SK-N-SH (cell line): ENCODE measurements around the gene TMEM256. TPM values are rescaled to one million over a fixed set of nuclear protein-coding genes. Genes with fewer than 3 reads are reported as not detected.

ENCODE experiments used
- CTCF ChIA-PET: fragments of 300-600, 350-600 bp; formaldehyde crosslinking; extraction: SDS; loops from one replicate; lab custom pipeline; 2021; lab: Yijun Ruan, JAX
- POLR2A ChIA-PET: fragments of 350-600 bp; sonication (Branson Sonifier 250); formaldehyde crosslinking; extraction: SDS; loops from one replicate; lab custom pipeline; 2020; ENCODE audit warnings: antibody characterized with exemption, inconsistent platforms; lab: Yijun Ruan, JAX
- DNase-seq: peaks from one replicate; pipeline ENCODE4 v3.0.0; 2012
- H2AFZ ChIP-seq: fragments of 200-600 bp; sonication (generic); 2 replicates; pipeline ENCODE4 v1.8.1; 2016; ENCODE audit warnings: antibody characterized with exemption, mild to moderate bottlenecking, low read depth
- H3F3A ChIP-seq: fragments of 200-600 bp; sonication (generic); replicated peaks from 2 replicates; pipeline ENCODE3; 2016; ENCODE audit warnings: antibody characterized with exemption, mild to moderate bottlenecking; ENCODE audit not compliant: insufficient read depth
- H3K27ac ChIP-seq, 2 experiments: fragments of 200-500 bp in 1 of 2; fragments of 200-600 bp in 1 of 2; sonication (Bioruptor generic) in 1 of 2; sonication (generic), shearing (Covaris generic) in 1 of 2; 2 replicates each; pipeline versions ENCODE4 v1.5.1 to v1.6.1; 2014 to 2016; ENCODE audit warnings: low read depth in 2 of 2, inconsistent platforms in 1 of 2, low read length in 1 of 2, mild to moderate bottlenecking in 1 of 2, mixed read lengths in 1 of 2
- H3K27me3 ChIP-seq: fragments of 200-600 bp; sonication (generic), shearing (Covaris generic); 2 replicates; pipeline ENCODE4 v1.6.1; 2016; ENCODE audit warnings: mixed run types; ENCODE audit not compliant: insufficient read depth
- H3K36me3 ChIP-seq, 2 experiments: fragments of 200-500 bp in 1 of 2; fragments of 200-600 bp in 1 of 2; sonication (Bioruptor generic) in 1 of 2; sonication (generic) in 1 of 2; replicated peaks in 1 of 2; 2 replicates each; pipeline versions ENCODE3 to v1.5.1; 2014 to 2016; ENCODE audit warnings: low read length in 1 of 2, mild to moderate bottlenecking in 1 of 2; ENCODE audit not compliant: insufficient read depth in 2 of 2, control insufficient read depth in 1 of 2
- H3K4me1 ChIP-seq, 2 experiments: fragments of 200-500 bp in 1 of 2; fragments of 200-600 bp in 1 of 2; sonication (Bioruptor generic) in 1 of 2; sonication (generic), shearing (Covaris generic) in 1 of 2; 2 replicates each; pipeline versions ENCODE4 v1.5.1 to v1.6.1; 2014 to 2016; ENCODE audit warnings: low read depth in 1 of 2, low read length in 1 of 2, mixed run types in 1 of 2; ENCODE audit not compliant: insufficient read depth in 2 of 2, control insufficient read depth in 1 of 2
- H3K4me2 ChIP-seq: fragments of 200-600 bp; sonication (generic), shearing (Covaris generic); 2 replicates; pipeline ENCODE4 v1.6.1; 2017; ENCODE audit warnings: mixed run types
- H3K4me3 ChIP-seq, 2 experiments: fragments of 200-500 bp in 1 of 2; fragments of 200-600 bp in 1 of 2; sonication (Bioruptor generic) in 1 of 2; sonication (generic), shearing (Covaris generic) in 1 of 2; 2 replicates each; pipeline versions ENCODE4 v1.5.1 to v1.8.1; 2014 to 2016; ENCODE audit warnings: low read depth in 2 of 2, inconsistent platforms in 1 of 2, low read length in 1 of 2, mild to moderate bottlenecking in 1 of 2, mixed read lengths in 1 of 2, moderate library complexity in 1 of 2
- H3K79me2 ChIP-seq: fragments of 200-600 bp; sonication (generic); 2 replicates; pipeline ENCODE4 v1.8.1; 2017; ENCODE audit warnings: mild to moderate bottlenecking; ENCODE audit not compliant: insufficient read depth
- H3K9ac ChIP-seq: fragments of 200-600 bp; sonication (generic); 2 replicates; pipeline ENCODE4 v1.6.1; 2017; ENCODE audit warnings: mixed run types
- H3K9me2 ChIP-seq: fragments of 200-600 bp; sonication (generic); 2 replicates; pipeline ENCODE4 v1.6.1; 2017; ENCODE audit warnings: mixed run types
- H3K9me3 ChIP-seq: fragments of 200-600 bp; sonication (generic); 2 replicates; pipeline ENCODE4 v1.6.1; 2017; ENCODE audit warnings: mixed run types, mild to moderate bottlenecking, moderate library complexity
- H4K20me1 ChIP-seq: fragments of 200-600 bp; sonication (generic); 2 replicates; pipeline ENCODE4 v1.6.1; 2017; ENCODE audit warnings: mild to moderate bottlenecking, mixed run types; ENCODE audit not compliant: insufficient read depth
- CHD2 ChIP-seq: fragments of 150-350 bp; IDR thresholded peaks from 2 replicates; pipeline ENCODE4 v1.6.1; 2018; ENCODE audit warnings: low read length; ENCODE audit not compliant: partially characterized antibody
- CTCF ChIP-seq: fragments of 200-600 bp; sonication (generic); IDR thresholded peaks from 2 replicates; pipeline ENCODE4 v1.6.1; 2017; ENCODE audit warnings: antibody characterized with exemption, mild to moderate bottlenecking, moderate library complexity
- FOSL2 ChIP-seq: IDR thresholded peaks from 2 replicates; pipeline ENCODE4 v1.4.0; 2012; ENCODE audit warnings: low read depth, mild to moderate bottlenecking, moderate library complexity, borderline replicate concordance
- GABPA ChIP-seq: IDR thresholded peaks from 2 replicates; pipeline ENCODE4 v1.4.0; 2012; ENCODE audit warnings: low read depth, mild to moderate bottlenecking
- JUND ChIP-seq: IDR thresholded peaks from 2 replicates; pipeline ENCODE4 v1.4.0; 2012
- MEF2A ChIP-seq: IDR thresholded peaks from 2 replicates; pipeline ENCODE4 v1.4.0; 2012; ENCODE audit warnings: low read depth, borderline replicate concordance
- NFIC ChIP-seq: IDR thresholded peaks from 2 replicates; pipeline ENCODE4 v1.4.0; 2012; ENCODE audit warnings: borderline replicate concordance
- REST ChIP-seq: IDR thresholded peaks from 2 replicates; pipeline ENCODE4 v1.6.1; 2012; ENCODE audit warnings: mild to moderate bottlenecking, low read depth, low read length, moderate library complexity
- RXRA ChIP-seq: IDR thresholded peaks from 2 replicates; pipeline ENCODE4 v1.4.0; 2012; ENCODE audit warnings: low read depth, mild to moderate bottlenecking, borderline replicate concordance
- SMC3 ChIP-seq: IDR thresholded peaks from 2 replicates; pipeline ENCODE4 v1.6.1; 2012; ENCODE audit warnings: low read depth, low read length, improper control_type of control experiment
- TAF1 ChIP-seq: IDR thresholded peaks from 2 replicates; pipeline ENCODE4 v1.6.1; 2012; ENCODE audit warnings: low read depth, mild to moderate bottlenecking, low read length, moderate library complexity, borderline replicate concordance
- WGBS: methylation state at CpG from one replicate; pipeline ENCODE4 v1.1.6; 2017; ENCODE audit warnings: low lambda C conversion rate; 5-methylcytosine and 5-hydroxymethylcytosine counted together
- polyA plus RNA-seq, 3 experiments: library from polyadenylated mRNA; depleted of rRNA; stranded (reverse); fragments of >200 nt; gene quantifications; 2 replicates each; pipeline ENCODE4 v1.2.3, GENCODE V29; 2012
- TF ChIP-seq, protein P1 (sequence below): IDR thresholded peaks from 2 replicates; pipeline ENCODE4; 2012

TMEM256 gene
- polyA plus RNA-seq, 1 of the 3 experiments (the other 2 are of a cell fraction): 213 TPM

- H3K9ac ChIP-seq: no peak overlapping the region
- TF ChIP-seq TAF1: no peak
- no peak overlapping the region for H3K27ac ChIP-seq
- no peaks in the 10 kb centered on the region for H3K9me2 ChIP-seq
- WGBS: 92% methylated on average over 11 of the region's 19 CpGs
- ChIA-PET POLR2A (no interaction called here), CTCF (interaction anchor here (1.2 to 2.5 kb wide), 8 partner anchors 10 to 124 kb away, joined by 3 to 13 read pairs (median 4); partner anchors contain the start of genes TMEM95 and TNK1)
- no peak overlapping the region for H2AFZ ChIP-seq
- peaks cover 21% of the 10 kb centered on the region; the same call in 1 of the 2 replicates for H3K79me2 ChIP-seq
- no peaks in the 10 kb centered on the region for H4K20me1 ChIP-seq
- no peak overlapping the region for H3K4me2 ChIP-seq
- H3K4me3 ChIP-seq: no peak overlapping the region
- H3K4me1 ChIP-seq: peaks cover 0 to 8% of the 10 kb centered on the region in 2 experiments; a peak in 1 of 4 replicates
- H3K9me3 ChIP-seq: no peaks in the 10 kb centered on the region
- H3K27me3 ChIP-seq: no peaks in the 10 kb centered on the region
- H3F3A ChIP-seq: peaks cover 11% of the 10 kb centered on the region
- DNase-seq: no peak
- peaks cover 18 to 34% of the 10 kb centered on the region in 2 experiments for H3K36me3 ChIP-seq
Measured at GRCh38 chr17:7389924-7390910, 13.7 kb downstream of the TMEM256 start.

DNA sequence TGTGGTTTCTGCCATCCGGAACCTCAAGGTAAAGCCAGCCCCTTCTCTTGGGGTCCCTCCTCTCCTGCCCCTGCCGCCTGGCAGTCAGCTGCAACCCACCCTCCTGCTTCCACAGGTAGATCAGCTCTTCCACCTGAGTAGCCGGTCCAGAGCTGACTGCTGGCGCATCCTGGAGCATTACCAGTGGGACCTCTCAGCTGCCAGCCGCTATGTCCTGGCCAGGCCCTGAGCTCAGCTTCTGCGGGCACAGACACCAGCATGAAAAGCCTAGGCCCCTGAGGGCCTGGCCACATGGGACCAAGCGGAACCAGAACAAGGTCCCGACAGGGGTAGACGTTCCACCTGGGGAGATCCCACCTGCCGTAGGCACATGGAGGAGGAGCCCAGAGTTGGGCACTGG is 15.0 kb downstream of the TMEM256 start:
- Histone ChIP-seq H2AFZ (no peak overlapping the region), H3F3A (peaks cover 5% of the 10 kb centered on the region), H3K27me3 (no peaks in the 10 kb centered on the region), H3K9me2 (no peaks in the 10 kb centered on the region), H3K36me3 (peaks cover 18 to 34% of the 10 kb centered on the region in 2 experiments), H3K79me2 (peaks cover 14% of the 10 kb centered on the region; the same call in 1 of the 2 replicates), H3K9me3 (no peaks in the 10 kb centered on the region), H3K4me1 (peaks cover 0 to 14% of the 10 kb centered on the region in 2 experiments; a peak in 1 of 4 replicates), H3K4me3 (no peak overlapping the region), H3K4me2 (no peak overlapping the region), H4K20me1 (no peaks in the 10 kb centered on the region), H3K9ac (no peak overlapping the region), H3K27ac (no peak overlapping the region)
- ChIA-PET CTCF (interaction anchor here (0.9 to 2.5 kb wide), 6 partner anchors 8 to 172 kb away, joined by 3 to 13 read pairs (median 4); partner anchors contain the start of genes TMEM95 and TNK1), POLR2A (interaction anchor here (1.3 kb wide), 1 partner anchor 95 kb away, joined by 3 read pairs; the partner anchor contains the start of gene POLR2A)
- 93% methylated on average over 9 of the region's 10 CpGs for WGBS
- no peak for DNase-seq
- no peak for TF ChIP-seq TAF1
- no peak for TF ChIP-seq NFIC
- TF ChIP-seq GABPA: no peak
- no peak for TF ChIP-seq FOSL2
- TF ChIP-seq REST: no peak
- no peak for TF ChIP-seq CHD2
- no peak for TF ChIP-seq SMC3
- no peak for TF ChIP-seq MEF2A
- TF ChIP-seq, protein P1, sequence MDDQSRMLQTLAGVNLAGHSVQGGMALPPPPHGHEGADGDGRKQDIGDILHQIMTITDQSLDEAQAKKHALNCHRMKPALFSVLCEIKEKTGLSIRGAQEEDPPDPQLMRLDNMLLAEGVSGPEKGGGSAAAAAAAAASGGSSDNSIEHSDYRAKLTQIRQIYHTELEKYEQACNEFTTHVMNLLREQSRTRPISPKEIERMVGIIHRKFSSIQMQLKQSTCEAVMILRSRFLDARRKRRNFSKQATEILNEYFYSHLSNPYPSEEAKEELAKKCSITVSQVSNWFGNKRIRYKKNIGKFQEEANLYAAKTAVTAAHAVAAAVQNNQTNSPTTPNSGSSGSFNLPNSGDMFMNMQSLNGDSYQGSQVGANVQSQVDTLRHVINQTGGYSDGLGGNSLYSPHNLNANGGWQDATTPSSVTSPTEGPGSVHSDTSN: no peak
- no peak for TF ChIP-seq CTCF
- no peak for TF ChIP-seq JUND
- no peak for TF ChIP-seq RXRA
